ENCODE measurements around the gene DAND5.

DAND5 gene

DNA sequence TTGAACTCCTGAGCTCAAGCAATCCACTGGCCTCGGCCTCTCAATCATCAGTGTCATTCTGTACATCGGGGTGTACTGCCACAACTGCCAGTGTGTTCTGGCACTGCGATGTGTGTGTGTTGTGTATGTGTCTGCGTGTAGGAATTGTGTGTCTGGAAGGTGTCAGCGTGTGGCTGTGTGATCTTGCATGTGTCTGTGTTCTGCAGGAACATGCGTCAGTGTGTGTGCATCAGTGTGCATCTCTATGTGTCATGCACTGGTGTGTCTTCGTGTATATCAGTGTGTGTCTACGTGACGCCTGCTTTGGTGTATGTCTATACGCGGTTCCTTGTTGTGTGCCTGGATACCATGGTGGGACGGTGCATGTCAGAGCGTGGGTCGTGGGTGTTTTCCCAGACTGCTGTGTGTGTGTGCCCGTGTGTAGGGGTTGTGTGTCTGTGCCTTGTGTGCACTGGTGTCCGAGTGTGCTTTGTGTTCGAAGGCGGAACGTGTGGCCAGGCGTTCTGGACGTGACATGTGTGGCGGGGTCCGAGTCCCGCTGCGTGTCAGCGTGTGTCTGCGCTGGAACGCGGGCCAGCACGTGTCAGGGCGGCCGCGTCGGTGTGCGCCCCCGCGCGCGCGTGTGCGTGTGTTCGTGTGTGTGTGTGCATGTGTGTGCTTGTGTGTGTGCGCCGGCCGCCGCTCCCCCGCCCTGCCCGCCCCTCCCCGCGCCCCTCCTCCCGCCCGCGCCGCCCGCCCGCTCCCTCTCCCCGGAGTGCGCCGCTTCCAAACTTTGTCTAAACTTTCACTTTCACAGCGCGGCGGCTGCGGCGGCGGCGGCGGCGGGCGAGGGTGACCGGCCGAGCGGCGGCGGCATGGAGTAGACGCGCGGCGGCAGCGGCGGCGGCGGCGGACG is 25.6 kb downstream of the DAND5 start, which contains the start of gene NFIX:
Gene NFIX (plus strand): TSS at position 775 of the 895 bp plus-strand sequence. CDS start 363 bp downstream, outside the sequence.
- DNase-seq (ENCODE audit: low read depth) = peak; percentile 41

- DNase-seq (ENCODE audit: low read depth) = no peak
Measured at GRCh38 chr19:12995596-12996405, 26.4 kb downstream of the DAND5 start.

DNA sequence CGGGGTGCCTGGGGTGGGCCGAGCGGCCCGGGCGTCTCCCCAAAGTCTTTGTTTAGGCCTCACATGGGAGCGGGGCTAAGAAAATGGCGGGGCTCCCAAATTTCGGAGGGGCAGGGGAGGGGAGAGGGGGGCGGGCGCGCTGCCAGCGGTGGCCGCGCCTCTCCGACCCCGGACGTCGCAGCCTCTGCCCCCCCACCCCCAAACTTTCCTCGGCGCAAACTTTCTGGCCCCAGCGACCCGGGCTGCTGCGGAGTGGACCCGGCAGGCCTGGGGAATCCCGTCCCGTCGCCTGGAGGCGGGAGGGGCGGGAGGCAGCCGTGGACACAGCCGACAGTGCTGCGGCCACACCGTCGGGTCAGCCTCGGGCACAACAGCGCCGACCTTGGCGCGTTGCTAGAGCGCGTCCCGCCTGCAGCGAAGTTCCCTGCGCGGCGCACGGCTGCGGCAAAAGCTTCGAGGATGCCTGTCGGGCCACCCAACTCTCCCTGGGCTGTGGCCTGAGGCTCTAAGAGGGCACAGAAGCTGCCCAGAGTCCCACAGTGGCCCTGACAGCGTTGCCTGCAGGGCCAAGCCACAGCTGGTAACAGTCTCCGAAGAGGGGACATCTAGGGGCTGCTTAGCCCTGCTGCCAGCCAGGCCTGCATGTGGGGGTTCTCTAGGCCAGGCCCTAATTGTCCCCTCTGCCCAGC is 27.2 kb downstream of the DAND5 start:
- DNase-seq (ENCODE audit: low read depth) = no peak

GRCh38 chr19:12997179-12997966 is 28.0 kb downstream of the DAND5 start:
- no peak for DNase-seq (ENCODE audit: low read depth)

GRCh38 chr19:12997967-12998940 is 28.9 kb downstream of the DAND5 start:
- no peak for DNase-seq (ENCODE audit: low read depth)

DNA sequence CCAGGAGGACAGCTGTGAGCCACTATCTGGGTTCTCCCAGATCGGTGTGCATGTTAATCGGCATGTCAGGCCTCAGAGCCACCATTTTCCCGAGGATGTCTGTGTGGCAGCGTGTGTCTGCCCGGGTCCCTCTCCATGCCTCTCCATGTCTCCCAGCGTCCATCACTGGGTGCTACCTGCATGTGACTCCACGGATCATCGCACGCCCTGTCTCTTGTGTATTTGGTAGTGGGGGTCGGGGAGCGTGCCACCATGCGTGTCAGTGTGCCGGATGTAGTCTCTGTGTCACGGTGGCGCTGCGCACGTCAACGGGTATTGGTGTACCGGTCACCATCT is 31.8 kb downstream of the DAND5 start:
- DNase-seq (ENCODE audit: low read depth) = no peak

GRCh38 chr19:13001502-13002165 is 32.3 kb downstream of the DAND5 start:
- no peak for DNase-seq (ENCODE audit: low read depth)

DNA sequence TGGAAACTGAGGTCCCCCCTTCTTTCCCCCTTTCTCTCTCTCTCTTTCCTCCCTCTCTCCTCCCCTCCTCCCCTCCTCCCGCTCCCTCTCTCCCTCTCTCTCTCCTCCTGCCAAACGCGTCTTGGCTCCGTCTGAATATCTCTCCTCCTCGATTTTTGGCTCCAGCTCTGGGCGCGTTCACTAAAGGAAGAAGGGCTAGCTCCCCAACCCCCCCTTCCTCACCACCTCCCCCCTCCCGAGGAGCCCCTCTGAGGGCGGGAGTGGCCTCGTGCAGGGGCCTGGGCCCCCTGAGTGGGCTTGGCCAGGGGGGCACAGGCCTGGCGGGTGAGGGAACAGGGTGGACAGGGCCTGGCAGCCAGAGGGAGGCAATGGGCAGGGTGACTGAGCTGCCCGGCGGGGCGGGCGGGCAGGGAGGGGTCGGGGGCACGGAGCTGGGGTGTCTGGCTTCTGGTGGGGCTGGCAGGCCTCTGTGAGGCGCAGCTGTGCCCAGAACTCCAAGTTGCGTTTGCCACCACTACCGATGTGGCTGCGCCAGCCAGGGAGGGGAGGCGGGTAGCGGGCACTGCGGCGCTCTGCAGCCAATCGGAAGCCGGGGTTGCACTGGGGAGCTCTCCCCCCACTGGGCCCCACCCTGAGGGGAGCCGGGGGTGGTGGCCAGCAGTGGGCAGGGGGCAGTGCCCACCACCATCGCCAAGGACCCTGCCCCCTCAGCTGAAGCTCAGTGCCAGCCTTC is 33.0 kb downstream of the DAND5 start:
- no peak for DNase-seq (ENCODE audit: low read depth)

DNA sequence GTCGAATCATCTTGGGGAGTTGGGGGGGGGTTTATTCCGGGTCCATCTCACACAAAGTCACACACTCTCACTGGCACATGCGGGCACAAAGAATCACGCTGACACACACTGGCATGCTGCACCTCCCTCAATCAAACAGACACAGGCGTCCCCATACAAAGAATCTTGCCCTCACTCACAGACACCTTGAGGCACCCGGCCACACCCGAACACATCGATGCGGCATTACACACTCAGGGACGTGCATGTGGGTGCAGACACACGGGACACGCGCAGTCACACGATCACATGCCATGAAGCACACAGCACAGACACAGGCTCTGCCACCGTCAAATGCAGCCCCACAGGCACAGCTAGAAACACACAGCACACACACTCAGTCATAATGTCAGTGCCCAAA is 33.7 kb downstream of the DAND5 start:
- no peak for DNase-seq (ENCODE audit: low read depth)

DNA sequence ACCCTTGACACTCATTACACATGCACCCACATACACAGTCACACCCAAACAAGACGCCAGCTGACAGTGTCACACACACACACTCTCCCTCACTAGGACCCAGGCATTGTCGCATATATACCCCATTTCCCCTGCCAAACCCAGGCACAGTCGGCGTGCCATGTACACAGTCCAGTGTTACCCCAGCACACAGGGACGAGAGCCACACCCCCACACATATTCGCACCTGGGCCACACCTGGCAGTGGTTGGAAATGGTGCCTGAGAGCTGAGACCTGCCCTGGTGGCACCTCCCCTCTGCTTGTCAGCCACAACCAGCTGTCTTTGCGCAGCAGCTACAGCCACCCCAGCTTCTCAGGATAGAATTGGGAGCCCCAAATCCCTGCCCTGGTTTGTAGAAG is 34.9 kb downstream of the DAND5 start:
- no peak for DNase-seq (ENCODE audit: low read depth)

GRCh38 chr19:13005253-13005652 is 35.9 kb downstream of the DAND5 start:
- DNase-seq (ENCODE audit: low read depth) = no peak

DNA sequence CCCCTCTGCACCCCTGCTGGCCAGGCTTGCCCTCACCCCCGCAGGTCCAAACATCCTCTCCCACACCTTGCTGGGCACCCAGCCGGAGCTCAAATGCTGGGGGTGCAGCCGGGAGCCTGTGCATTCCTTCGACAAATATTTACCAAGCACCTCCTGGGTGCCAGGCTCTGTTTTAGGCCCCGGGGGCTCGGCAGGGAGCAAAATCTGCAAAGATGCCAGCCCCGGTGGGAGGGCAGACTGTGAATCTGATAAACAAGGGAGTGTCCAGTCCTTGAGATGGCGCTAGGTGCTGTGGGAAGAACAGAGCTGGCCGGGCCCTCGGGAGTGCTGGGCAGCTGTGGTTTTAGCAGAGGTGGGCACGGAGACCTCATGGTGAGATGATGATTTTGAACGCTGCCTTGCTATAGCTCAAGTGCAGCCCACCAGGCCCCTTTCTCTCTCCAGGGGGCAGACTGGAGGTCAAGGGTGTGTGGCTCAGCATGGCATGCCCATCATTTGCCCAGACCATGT is 36.5 kb downstream of the DAND5 start:
- no peak for DNase-seq (ENCODE audit: low read depth)

- DNase-seq (ENCODE audit: low read depth) = no peak
Measured at GRCh38 chr19:13006431-13007281, 37.3 kb downstream of the DAND5 start.

GRCh38 chr19:13007292-13008045 is 38.1 kb downstream of the DAND5 start:
- no peak for DNase-seq (ENCODE audit: low read depth)

DNA sequence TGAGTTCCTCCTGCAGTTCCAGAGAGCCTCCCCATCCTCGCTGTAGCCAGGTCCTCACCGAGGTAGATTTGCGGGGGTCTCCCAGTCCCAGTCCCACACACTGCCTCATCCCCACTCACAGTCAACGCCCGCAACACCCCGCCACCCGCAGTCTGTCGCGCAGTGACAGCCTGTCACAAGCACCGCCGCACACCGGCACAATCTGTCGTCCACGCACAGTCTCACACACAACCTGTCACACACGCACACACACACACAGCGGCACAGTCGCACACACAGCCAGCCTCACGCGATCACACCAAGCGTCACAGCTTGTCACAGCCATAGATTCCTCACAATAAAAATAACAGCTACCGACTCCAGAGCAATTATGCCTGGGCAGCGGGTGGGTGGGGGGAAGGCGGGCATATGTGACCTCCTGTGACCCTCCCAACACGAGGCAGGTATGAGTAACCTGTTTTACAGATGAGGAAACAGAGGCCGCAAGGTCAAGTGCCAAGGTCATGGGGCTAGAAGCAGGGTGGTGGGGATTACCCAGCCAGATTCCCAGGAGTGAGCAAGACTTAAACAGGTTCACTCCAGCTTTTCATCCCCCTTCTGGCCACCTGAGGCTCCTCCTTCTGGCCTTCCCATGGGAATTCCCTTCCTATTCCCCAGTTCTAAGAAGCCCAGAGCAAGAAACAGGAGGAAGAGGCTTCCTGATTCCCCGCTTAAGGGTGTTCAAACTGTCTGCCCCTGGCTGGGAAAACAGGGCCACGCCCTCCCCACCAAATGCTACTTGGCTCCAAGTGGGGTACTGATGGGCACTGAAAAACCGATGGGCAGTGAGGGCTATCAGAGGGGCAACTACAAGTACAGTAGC is 39.8 kb downstream of the DAND5 start:
- no peak for DNase-seq (ENCODE audit: low read depth)
